ENCODE data around the gene CDK15. TPM values are rescaled to one million over a fixed set of nuclear protein-coding genes. Genes with fewer than 3 reads are reported as not detected.

Gene CDK15
- total RNA-seq, 4 donors from 2014 or later = 0.07 to 1.8 (median 1.4) TPM

DNA sequence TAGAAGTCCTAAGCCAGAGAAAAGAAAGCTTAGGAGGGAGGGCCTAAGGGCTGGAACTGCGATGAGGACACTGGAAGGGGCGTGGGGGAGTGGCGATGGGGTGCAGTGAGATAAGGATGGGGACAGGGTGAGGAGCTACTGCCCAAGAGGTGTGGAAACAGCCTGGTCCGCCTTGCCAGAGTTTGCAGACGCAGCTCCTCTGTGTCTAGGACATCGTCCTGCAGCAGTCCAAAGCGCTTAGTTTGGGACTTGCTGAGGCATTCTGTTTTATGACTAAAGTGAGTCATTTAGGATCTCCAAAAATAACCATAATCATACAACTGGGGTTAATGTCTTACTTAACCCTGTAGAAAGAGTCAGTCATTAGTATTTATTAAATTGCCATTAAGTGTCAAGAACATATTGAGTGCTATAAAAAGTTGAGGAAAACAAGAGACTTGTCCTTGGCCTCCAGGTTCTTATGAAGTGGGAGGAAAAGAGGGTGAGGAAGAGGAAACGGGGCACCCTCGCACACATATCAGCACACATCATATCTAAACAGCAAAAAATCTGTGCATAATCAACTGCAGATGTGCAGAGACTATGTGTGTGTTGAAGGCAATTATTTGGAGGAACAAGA is 74.8 kb downstream of the CDK15 start:
- Histone ChIP-seq H3K27me3 (no peaks in the 10 kb centered on the region), H3K36me3 (no peaks in the 10 kb centered on the region), H3K4me3 (no peak overlapping the region), H3K27ac (no peak overlapping the region), H3K4me1 (peaks cover 5 to 33% (median 5%) of the 10 kb centered on the region in 3 donors), H3K9me3 (no peaks in the 10 kb centered on the region)
- 46 to 85% methylated on average over 6 to 9 of the region's 9 CpGs for WGBS, 2 donors (ENCODE audit: low coverage in 1 of 2)
- TF ChIP-seq EP300 (IDR thresholded peaks at IDR 0.05) (no peak), POLR2AphosphoS5 (IDR thresholded peaks at IDR 0.05) (no peak), POLR2A (IDR thresholded peaks at IDR 0.05) (no peak)
- TF ChIP-seq, protein P1, sequence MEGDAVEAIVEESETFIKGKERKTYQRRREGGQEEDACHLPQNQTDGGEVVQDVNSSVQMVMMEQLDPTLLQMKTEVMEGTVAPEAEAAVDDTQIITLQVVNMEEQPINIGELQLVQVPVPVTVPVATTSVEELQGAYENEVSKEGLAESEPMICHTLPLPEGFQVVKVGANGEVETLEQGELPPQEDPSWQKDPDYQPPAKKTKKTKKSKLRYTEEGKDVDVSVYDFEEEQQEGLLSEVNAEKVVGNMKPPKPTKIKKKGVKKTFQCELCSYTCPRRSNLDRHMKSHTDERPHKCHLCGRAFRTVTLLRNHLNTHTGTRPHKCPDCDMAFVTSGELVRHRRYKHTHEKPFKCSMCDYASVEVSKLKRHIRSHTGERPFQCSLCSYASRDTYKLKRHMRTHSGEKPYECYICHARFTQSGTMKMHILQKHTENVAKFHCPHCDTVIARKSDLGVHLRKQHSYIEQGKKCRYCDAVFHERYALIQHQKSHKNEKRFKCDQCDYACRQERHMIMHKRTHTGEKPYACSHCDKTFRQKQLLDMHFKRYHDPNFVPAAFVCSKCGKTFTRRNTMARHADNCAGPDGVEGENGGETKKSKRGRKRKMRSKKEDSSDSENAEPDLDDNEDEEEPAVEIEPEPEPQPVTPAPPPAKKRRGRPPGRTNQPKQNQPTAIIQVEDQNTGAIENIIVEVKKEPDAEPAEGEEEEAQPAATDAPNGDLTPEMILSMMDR (IDR thresholded peaks at IDR 0.05) = no peak
- peak; percentile 50 for ATAC-seq

- H3K4me3 ChIP-seq = no peak overlapping the region
- H3K36me3 ChIP-seq = no peaks in the 10 kb centered on the region
- H3K27ac ChIP-seq = no peak overlapping the region
- TF ChIP-seq POLR2A (IDR thresholded peaks at IDR 0.05) (no peak), POLR2AphosphoS5 (IDR thresholded peaks at IDR 0.05) (no peak), EP300 (IDR thresholded peaks at IDR 0.05) (no peak)
- TF ChIP-seq, protein P1 (IDR thresholded peaks at IDR 0.05) = no peak
- no peaks in the 10 kb centered on the region for H3K9me3 ChIP-seq
- peaks cover 5 to 33% (median 5%) of the 10 kb centered on the region in 3 donors for H3K4me1 ChIP-seq
- ATAC-seq = no peak
- WGBS, 2 donors (ENCODE audit: low coverage in 1 of 2) = 89 to 93% methylated on average over 3 to 4 of the region's 4 CpGs
- no peaks in the 10 kb centered on the region for H3K27me3 ChIP-seq
Measured at GRCh38 chr2:201881741-201882140, 75.4 kb downstream of the CDK15 start.

DNA sequence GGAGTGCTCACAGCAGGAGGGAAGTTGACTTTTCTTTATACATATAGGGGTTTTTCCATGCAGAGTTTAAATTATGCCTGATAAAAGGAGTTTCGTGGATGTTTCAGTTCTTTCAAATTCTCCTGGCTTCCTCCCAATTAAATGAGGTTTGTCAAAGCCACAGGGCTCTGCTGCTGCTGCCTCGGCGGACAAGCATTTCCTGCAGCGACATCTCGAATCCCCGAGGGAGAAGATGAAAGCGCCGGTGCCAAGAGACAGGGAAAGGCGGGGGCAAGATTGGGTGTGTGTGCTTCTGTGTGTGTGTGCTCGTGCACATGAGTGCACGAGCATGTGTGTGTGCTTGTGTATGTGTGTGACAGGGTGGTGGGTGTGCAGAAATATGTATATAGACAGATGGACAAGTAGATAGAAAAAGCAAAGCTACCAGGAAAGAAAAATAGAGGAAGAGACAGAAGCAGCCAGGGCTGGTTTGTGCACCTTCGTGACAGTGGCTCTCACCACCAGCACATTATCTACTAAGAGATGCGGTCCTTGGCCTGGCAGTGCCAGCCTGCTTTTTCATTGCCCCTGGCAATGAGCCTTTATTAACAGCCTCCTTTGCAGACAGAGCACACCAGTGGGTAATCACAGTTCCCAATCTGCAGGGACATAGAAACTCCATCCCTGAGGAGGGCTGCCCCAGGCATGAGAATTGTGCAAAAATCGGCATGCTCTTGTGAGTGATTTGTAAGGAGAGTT is 76.2 kb downstream of the CDK15 start:
- no peaks in the 10 kb centered on the region for H3K36me3 ChIP-seq
- 51 to 53% methylated on average over 4 to 13 of the region's 14 CpGs for WGBS, 2 donors (ENCODE audit: low coverage in 1 of 2)
- H3K27me3 ChIP-seq = no peaks in the 10 kb centered on the region
- no peak for TF ChIP-seq POLR2A (IDR thresholded peaks at IDR 0.05)
- TF ChIP-seq EP300 (IDR thresholded peaks at IDR 0.05) = no peak
- TF ChIP-seq POLR2AphosphoS5 (IDR thresholded peaks at IDR 0.05) = no peak
- TF ChIP-seq, protein P1 (IDR thresholded peaks at IDR 0.05) = no peak
- ATAC-seq = no peak
- H3K9me3 ChIP-seq = no peaks in the 10 kb centered on the region
- no peak overlapping the region for H3K27ac ChIP-seq
- no peak overlapping the region for H3K4me3 ChIP-seq
- peaks cover 5 to 34% (median 5%) of the 10 kb centered on the region in 3 donors for H3K4me1 ChIP-seq

GRCh38 chr2:201883606-201884369 is 77.5 kb downstream of the CDK15 start:
- Histone ChIP-seq H3K27me3 (no peaks in the 10 kb centered on the region), H3K4me3 (no peak overlapping the region), H3K27ac (peak overlapping the region in 3 of 4 donors; percentile 26 to 50 (median 37)), H3K36me3 (no peaks in the 10 kb centered on the region), H3K9me3 (no peaks in the 10 kb centered on the region), H3K4me1 (peaks cover 5 to 46% (median 5%) of the 10 kb centered on the region in 3 donors)
- no peak for TF ChIP-seq POLR2AphosphoS5 (IDR thresholded peaks at IDR 0.05)
- TF ChIP-seq, protein P1 (IDR thresholded peaks at IDR 0.05) = no peak
- no peak for TF ChIP-seq POLR2A (IDR thresholded peaks at IDR 0.05)
- no peak for TF ChIP-seq EP300 (IDR thresholded peaks at IDR 0.05)
- no peak for ATAC-seq
- 19 to 25% methylated on average over 5 to 6 of the region's 8 CpGs for WGBS, 2 donors (ENCODE audit: low coverage in 1 of 2)

All from gastroesophageal sphincter (tissue), 4 donors.